Panc1 (cell line): ENCODE data around the gene ADGB. TPM values are rescaled to one million over a fixed set of nuclear protein-coding genes. Genes with fewer than 3 reads are reported as not detected.

Experiments
- ATAC-seq: fragments of 200-7000 bp; cut with Tn5 transposase; 2 replicates; pipeline ENCODE4 v1.9.1; 2020; ENCODE audit warnings: mild to moderate bottlenecking, moderate library complexity
- BruUV-seq: library from RNA; stranded (reverse); fragments of 400-500 nt; replicated peaks from 2 replicates; lab custom pipeline; 2021; lab: Mats Ljungman, UMichigan
- CTCF ChIA-PET: fragments of 300-600 bp; sonication (Branson Sonifier 250); formaldehyde crosslinking; loops from one replicate; lab custom pipeline; 2022; ENCODE audit warnings: antibody characterized with exemption; lab: Charles Lee
- POLR2A ChIA-PET: fragments of 300-600 bp; sonication (Branson Sonifier 250); formaldehyde crosslinking; loops from one replicate; lab custom pipeline; 2022; ENCODE audit warnings: antibody characterized with exemption; lab: Charles Lee
- DNase-seq: peaks from one replicate; pipeline ENCODE4 v3.0.0-alpha.2; 2010; ENCODE audit warnings: low read depth, low spot score
- H3K27ac ChIP-seq: 2 replicates; pipeline ENCODE4 v1.5.1; 2011; ENCODE audit warnings: mild to moderate bottlenecking, low read length, inconsistent platforms
- H3K27me3 ChIP-seq: fragments of 200-500 bp; sonication (Bioruptor generic); 2 replicates; pipeline ENCODE4 v1.6.0; 2014; ENCODE audit warnings: low read length, inconsistent platforms; ENCODE audit not compliant: control insufficient read depth, insufficient read depth
- H3K36me3 ChIP-seq: fragments of 200-500 bp; sonication (Bioruptor generic); 2 replicates; pipeline ENCODE4 v1.5.1; 2014; ENCODE audit warnings: inconsistent platforms, mild to moderate bottlenecking, low read length, moderate library complexity; ENCODE audit not compliant: control insufficient read depth, insufficient read depth
- H3K4me1 ChIP-seq: 2 replicates; pipeline ENCODE4 v1.5.1; 2011; ENCODE audit warnings: inconsistent platforms, mild to moderate bottlenecking, low read length, moderate library complexity; ENCODE audit not compliant: control insufficient read depth, insufficient read depth
- H3K4me3 ChIP-seq, 2 experiments: 2 replicates each; pipeline ENCODE4 v1.5.1; 2011 to 2012; ENCODE audit warnings: low read depth in 2 of 2, low read length in 2 of 2, mild to moderate bottlenecking in 2 of 2, inconsistent platforms in 1 of 2, moderate library complexity in 1 of 2
- H3K9me3 ChIP-seq: fragments of 200-500 bp; sonication (Bioruptor generic); 2 replicates; pipeline ENCODE4 v1.5.1; 2014; ENCODE audit warnings: low read depth, mild to moderate bottlenecking, inconsistent platforms, low read length, moderate library complexity; ENCODE audit not compliant: control insufficient read depth, insufficient read depth
- CTCF ChIP-seq: fragments of 450-650 bp; IDR thresholded peaks from 2 replicates; pipeline ENCODE4 v1.5.1; 2017; ENCODE audit warnings: mild to moderate bottlenecking
- POLR2AphosphoS5 ChIP-seq: IDR thresholded peaks from 2 replicates; pipeline ENCODE4 v1.6.1; 2012; ENCODE audit warnings: mild to moderate bottlenecking, low read depth, low read length, moderate library complexity
- SIN3A ChIP-seq: IDR thresholded peaks from 2 replicates; pipeline ENCODE4 v1.6.1; 2012; ENCODE audit warnings: low read depth, mild to moderate bottlenecking, low read length, moderate library complexity, borderline replicate concordance; ENCODE audit not compliant: insufficient read depth
- TCF7L2 ChIP-seq: IDR thresholded peaks from 2 replicates; pipeline ENCODE4 v1.6.1; 2011; ENCODE audit warnings: mild to moderate bottlenecking, low read depth, low read length, inconsistent platforms
- in situ Hi-C: cut with HindIII; loops from 2 replicates; pipeline ENCODE4 v1.10.0; 2016; ENCODE audit warnings: low sequenced_read_pairs, low pct_unique_long_range_greater_than_20kb
- intact Hi-C: fragments of 100-400 bp; cut with micrococcal nuclease; formaldehyde crosslinking; loops from one replicate; pipeline ENCODE4 v1.10.0; 2022; ENCODE audit not compliant: unreplicated experiment
- total RNA-seq: library from RNA; stranded (reverse); gene quantifications from one replicate; pipeline ENCODE4 v1.2.1, GENCODE V29; 2021; ENCODE audit not compliant: unreplicated experiment
- TF ChIP-seq, protein P1 (sequence below), 2 experiments: IDR thresholded peaks; 2 replicates each; pipeline ENCODE4 v1.6.1; 2011 to 2012; ENCODE audit warnings: low read depth in 2 of 2, control low read depth in 1 of 2, low read length in 1 of 2, mild to moderate bottlenecking in 1 of 2, moderate library complexity in 1 of 2; ENCODE audit not compliant: insufficient read depth in 1 of 2

The ADGB gene
- total RNA-seq, 1 experiment from 2014 or later, result not detected

- H3K27me3 ChIP-seq, result no peaks in the 10 kb centered on the region
- H3K9me3 ChIP-seq, result no peaks in the 10 kb centered on the region
- no peak overlapping the region for H3K4me3 ChIP-seq
- ChIA-PET CTCF (no interaction called here), POLR2A (no interaction called here)
- ATAC-seq, result no peak
- no peaks in the 10 kb centered on the region for H3K36me3 ChIP-seq
- no TSS peak for BruUV-seq
- intact Hi-C loops (no loop called here), in situ Hi-C loops (no loop called here)
- no peaks in the 10 kb centered on the region for H3K4me1 ChIP-seq
- no peak for DNase-seq
- H3K27ac ChIP-seq, result no peak overlapping the region
- TF ChIP-seq CTCF, result no peak
- TF ChIP-seq, protein P1, sequence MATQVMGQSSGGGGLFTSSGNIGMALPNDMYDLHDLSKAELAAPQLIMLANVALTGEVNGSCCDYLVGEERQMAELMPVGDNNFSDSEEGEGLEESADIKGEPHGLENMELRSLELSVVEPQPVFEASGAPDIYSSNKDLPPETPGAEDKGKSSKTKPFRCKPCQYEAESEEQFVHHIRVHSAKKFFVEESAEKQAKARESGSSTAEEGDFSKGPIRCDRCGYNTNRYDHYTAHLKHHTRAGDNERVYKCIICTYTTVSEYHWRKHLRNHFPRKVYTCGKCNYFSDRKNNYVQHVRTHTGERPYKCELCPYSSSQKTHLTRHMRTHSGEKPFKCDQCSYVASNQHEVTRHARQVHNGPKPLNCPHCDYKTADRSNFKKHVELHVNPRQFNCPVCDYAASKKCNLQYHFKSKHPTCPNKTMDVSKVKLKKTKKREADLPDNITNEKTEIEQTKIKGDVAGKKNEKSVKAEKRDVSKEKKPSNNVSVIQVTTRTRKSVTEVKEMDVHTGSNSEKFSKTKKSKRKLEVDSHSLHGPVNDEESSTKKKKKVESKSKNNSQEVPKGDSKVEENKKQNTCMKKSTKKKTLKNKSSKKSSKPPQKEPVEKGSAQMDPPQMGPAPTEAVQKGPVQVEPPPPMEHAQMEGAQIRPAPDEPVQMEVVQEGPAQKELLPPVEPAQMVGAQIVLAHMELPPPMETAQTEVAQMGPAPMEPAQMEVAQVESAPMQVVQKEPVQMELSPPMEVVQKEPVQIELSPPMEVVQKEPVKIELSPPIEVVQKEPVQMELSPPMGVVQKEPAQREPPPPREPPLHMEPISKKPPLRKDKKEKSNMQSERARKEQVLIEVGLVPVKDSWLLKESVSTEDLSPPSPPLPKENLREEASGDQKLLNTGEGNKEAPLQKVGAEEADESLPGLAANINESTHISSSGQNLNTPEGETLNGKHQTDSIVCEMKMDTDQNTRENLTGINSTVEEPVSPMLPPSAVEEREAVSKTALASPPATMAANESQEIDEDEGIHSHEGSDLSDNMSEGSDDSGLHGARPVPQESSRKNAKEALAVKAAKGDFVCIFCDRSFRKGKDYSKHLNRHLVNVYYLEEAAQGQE (IDR thresholded peaks at IDR 0.05; ENCODE audit: insufficient read depth in 1 of 2, low read depth in 2 of 2, low read length in 1 of 2), result no peak
- no peak for TF ChIP-seq TCF7L2
- no peak for TF ChIP-seq POLR2AphosphoS5
- no peak for TF ChIP-seq SIN3A
Observed at GRCh38 chr6:146592451-146592850, 6.3 kb upstream of the ADGB start.

DNA sequence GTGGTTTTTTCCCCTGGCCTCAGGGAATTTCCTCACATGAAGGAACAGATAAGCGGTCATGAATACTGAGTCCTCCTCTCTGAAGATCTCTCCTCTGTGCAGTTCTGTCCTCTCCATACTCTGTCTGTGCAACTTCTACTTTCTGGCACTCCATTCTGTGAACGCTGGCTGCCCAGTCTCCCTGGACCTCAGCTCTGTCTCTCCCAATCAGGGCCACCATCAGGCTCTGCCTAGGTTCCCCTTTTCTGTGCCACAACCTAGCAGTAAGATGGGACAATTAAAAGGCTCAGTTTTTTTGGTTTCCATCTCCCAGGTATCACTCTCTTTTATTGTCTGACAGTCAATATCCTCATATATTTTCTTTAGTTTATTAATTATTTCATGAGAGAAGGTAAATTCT, 4.8 kb upstream of the ADGB start:
- ChIA-PET POLR2A (no interaction called here), CTCF (no interaction called here)
- BruUV-seq, result no TSS peak
- no peaks in the 10 kb centered on the region for H3K9me3 ChIP-seq
- H3K36me3 ChIP-seq, result no peaks in the 10 kb centered on the region
- no peaks in the 10 kb centered on the region for H3K4me1 ChIP-seq
- no peak for TF ChIP-seq POLR2AphosphoS5
- TF ChIP-seq, protein P1 (IDR thresholded peaks at IDR 0.05; ENCODE audit: insufficient read depth in 1 of 2, low read depth in 2 of 2, low read length in 1 of 2), result no peak
- no peak for TF ChIP-seq CTCF
- no peak for TF ChIP-seq SIN3A
- TF ChIP-seq TCF7L2, result no peak
- H3K27me3 ChIP-seq, result no peaks in the 10 kb centered on the region
- ATAC-seq (no peak), DNase-seq (no peak)
- no peak overlapping the region for H3K4me3 ChIP-seq
- in situ Hi-C loops, result no loop called here
- H3K27ac ChIP-seq, result no peak overlapping the region
- intact Hi-C loops, result no loop called here
